ENCODE data around the gene RAB31. TPM values are rescaled to one million over a fixed set of nuclear protein-coding genes. Genes with fewer than 3 reads are reported as not detected.

Gene RAB31
- total RNA-seq, 4 donors from 2014 or later, result 94.0 to 145 (median 107) TPM

- no peak for TF ChIP-seq CTCF (IDR thresholded peaks at IDR 0.05)
- Histone ChIP-seq H3K27ac (replicated peaks in 1 of 4) (no peak overlapping the region), H3K36me3 (no peaks in the 10 kb centered on the region), H3K27me3 (no peaks in the 10 kb centered on the region), H3K4me1 (no peaks in the 10 kb centered on the region), H3K4me3 (no peak overlapping the region), H3K9me3 (no peaks in the 10 kb centered on the region)
- intact Hi-C loops (cut with DNase I), result no loop called here
- WGBS, result 80% methylated on average over 10 of the region's 10 CpGs
- no peak for DNase-seq (ENCODE audit: extremely low spot score)
These were observed 194.7 kb downstream of the RAB31 start for GRCh38 chr18:9902832-9903231.

- intact Hi-C loops (cut with DNase I), result loop anchor here (5.0 kb wide), 1 partner anchor 43 kb away; no protein-coding TSS in a partner anchor
- H3K27me3 ChIP-seq, result no peaks in the 10 kb centered on the region
- no peak overlapping the region for H3K4me3 ChIP-seq
- H3K9me3 ChIP-seq, result no peaks in the 10 kb centered on the region
- no peaks in the 10 kb centered on the region for H3K4me1 ChIP-seq
- 70% methylated on average over 5 of the region's 5 CpGs for WGBS
- H3K27ac ChIP-seq (replicated peaks in 1 of 4), result no peak overlapping the region
- TF ChIP-seq EP300 (IDR thresholded peaks at IDR 0.05), result no peak
- TF ChIP-seq POLR2A (IDR thresholded peaks at IDR 0.05; ENCODE audit: low read depth), result no peak
- no peak for TF ChIP-seq CTCF (IDR thresholded peaks at IDR 0.05)
- no peak for TF ChIP-seq POLR2AphosphoS5 (IDR thresholded peaks at IDR 0.05)
- no peak for DNase-seq (ENCODE audit: extremely low spot score)
- H3K36me3 ChIP-seq, result no peaks in the 10 kb centered on the region
These were observed 197.4 kb downstream of the RAB31 start for GRCh38 chr18:9905401-9905922.

DNA sequence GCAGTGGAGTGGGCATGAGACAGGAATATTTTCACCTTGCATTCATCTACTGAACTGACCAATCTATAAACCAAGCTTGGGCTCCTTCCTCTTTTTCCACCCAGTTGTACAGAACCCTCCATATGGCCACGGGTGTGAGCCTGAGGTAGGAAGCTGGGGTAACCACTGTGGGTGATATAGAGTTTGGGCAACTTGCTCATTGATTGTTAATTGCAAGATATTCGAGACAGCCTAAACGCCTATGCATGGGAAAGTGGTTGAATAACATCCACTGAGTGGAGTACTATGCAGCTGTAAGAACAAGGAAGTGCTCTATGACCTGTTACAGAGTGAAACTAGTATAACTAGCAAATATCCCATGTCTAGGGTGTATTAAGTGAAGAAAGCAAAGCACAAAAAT is 198.4 kb downstream of the RAB31 start:
- H3K4me1 ChIP-seq, result no peaks in the 10 kb centered on the region
- no peaks in the 10 kb centered on the region for H3K27me3 ChIP-seq
- no peaks in the 10 kb centered on the region for H3K9me3 ChIP-seq
- TF ChIP-seq CTCF (IDR thresholded peaks at IDR 0.05) (no peak), POLR2AphosphoS5 (IDR thresholded peaks at IDR 0.05) (no peak), EP300 (IDR thresholded peaks at IDR 0.05) (no peak), POLR2A (IDR thresholded peaks at IDR 0.05; ENCODE audit: low read depth) (no peak)
- WGBS, result 75% methylated on average over 3 of the region's 3 CpGs
- no peak overlapping the region for H3K27ac ChIP-seq (replicated peaks in 1 of 4)
- H3K4me3 ChIP-seq, result no peak overlapping the region
- H3K36me3 ChIP-seq, result no peaks in the 10 kb centered on the region
- DNase-seq (ENCODE audit: extremely low spot score), result no peak
- intact Hi-C loops (cut with DNase I), result loop anchor here (5.0 kb wide), 1 partner anchor 44 kb away; no protein-coding TSS in a partner anchor

DNA sequence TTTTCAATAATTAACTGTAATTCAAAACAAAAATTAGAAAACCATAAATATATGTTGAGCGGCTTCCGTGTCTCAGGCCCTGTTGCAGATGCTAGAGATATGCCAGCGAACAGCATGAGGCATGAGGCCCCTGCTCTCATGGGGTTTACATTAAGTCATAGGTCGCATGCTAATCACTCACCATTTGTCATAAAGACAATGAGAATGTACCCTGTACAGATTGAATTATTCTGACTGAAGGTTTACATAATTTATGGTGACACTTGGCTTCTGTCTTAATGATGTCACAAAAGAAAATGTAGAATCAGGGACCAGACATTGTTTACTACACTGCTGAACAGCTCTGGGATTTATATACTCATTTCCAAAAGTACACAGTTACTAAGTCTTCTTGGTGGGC is 199.8 kb downstream of the RAB31 start:
- TF ChIP-seq POLR2A (IDR thresholded peaks at IDR 0.05; ENCODE audit: low read depth) (no peak), EP300 (IDR thresholded peaks at IDR 0.05) (no peak), POLR2AphosphoS5 (IDR thresholded peaks at IDR 0.05) (no peak), CTCF (IDR thresholded peaks at IDR 0.05) (no peak)
- WGBS, result 91% methylated on average over 4 of the region's 4 CpGs
- Histone ChIP-seq H3K27me3 (no peaks in the 10 kb centered on the region), H3K9me3 (no peaks in the 10 kb centered on the region), H3K27ac (replicated peaks in 1 of 4) (no peak overlapping the region), H3K36me3 (no peaks in the 10 kb centered on the region), H3K4me3 (no peak overlapping the region), H3K4me1 (peaks cover 0 to 5% (median 3%) of the 10 kb centered on the region in 4 donors)
- no peak for DNase-seq (ENCODE audit: extremely low spot score)
- intact Hi-C loops (cut with DNase I), result loop anchor here (5.0 kb wide), 1 partner anchor 46 kb away; no protein-coding TSS in a partner anchor

GRCh38 chr18:9910071-9910470 is 202.0 kb downstream of the RAB31 start:
- intact Hi-C loops (cut with DNase I), result loop anchor here (10.0 kb wide), 1 partner anchor 295 kb away; the partner anchor contains the start of gene PPP4R1

More at GRCh38 chr18:9910071-9910470, 202.0 kb downstream of the RAB31 start:
- no peak overlapping the region for H3K27ac ChIP-seq (replicated peaks in 1 of 4)
- H3K4me3 ChIP-seq, result no peak overlapping the region
- H3K9me3 ChIP-seq, result no peaks in the 10 kb centered on the region
- peaks cover 0 to 9% (median 7%) of the 10 kb centered on the region in 4 donors for H3K4me1 ChIP-seq
- no peaks in the 10 kb centered on the region for H3K36me3 ChIP-seq
- TF ChIP-seq POLR2AphosphoS5 (IDR thresholded peaks at IDR 0.05), result no peak
- TF ChIP-seq EP300 (IDR thresholded peaks at IDR 0.05), result no peak
- no peak for TF ChIP-seq POLR2A (IDR thresholded peaks at IDR 0.05; ENCODE audit: low read depth)
- TF ChIP-seq CTCF (IDR thresholded peaks at IDR 0.05), result no peak
- no peaks in the 10 kb centered on the region for H3K27me3 ChIP-seq
- DNase-seq (ENCODE audit: extremely low spot score), result no peak

All from esophagus muscularis mucosa (tissue), 4 donors.